Effector CD4-positive, alpha-beta T cell (primary cell): ENCODE measurements around the gene LAMA3.

Experiments
- DNase-seq: peaks from one replicate; pipeline ENCODE4 v3.0.0-alpha.2; 2020

Gene LAMA3

DNA sequence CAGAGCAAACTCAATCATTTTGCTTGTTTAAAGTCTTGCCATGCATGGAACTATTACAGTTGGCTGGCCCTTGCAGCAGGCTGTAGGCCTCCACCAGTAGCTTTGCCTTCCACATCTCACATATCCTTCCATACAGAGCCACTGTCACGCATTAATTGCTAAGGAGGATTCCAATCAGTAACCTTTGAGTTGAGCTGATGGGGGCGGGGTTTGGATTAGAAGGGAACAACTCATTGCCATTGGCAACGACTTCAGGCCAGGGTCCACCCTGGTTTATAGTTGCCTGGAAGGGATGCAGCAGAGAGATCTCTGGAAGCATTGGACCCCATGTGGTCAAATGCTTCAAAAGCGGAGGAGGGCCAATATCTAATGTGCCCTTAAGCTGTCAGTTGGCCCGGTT, 262.0 kb downstream of the LAMA3 start:
- no peak for DNase-seq

DNA sequence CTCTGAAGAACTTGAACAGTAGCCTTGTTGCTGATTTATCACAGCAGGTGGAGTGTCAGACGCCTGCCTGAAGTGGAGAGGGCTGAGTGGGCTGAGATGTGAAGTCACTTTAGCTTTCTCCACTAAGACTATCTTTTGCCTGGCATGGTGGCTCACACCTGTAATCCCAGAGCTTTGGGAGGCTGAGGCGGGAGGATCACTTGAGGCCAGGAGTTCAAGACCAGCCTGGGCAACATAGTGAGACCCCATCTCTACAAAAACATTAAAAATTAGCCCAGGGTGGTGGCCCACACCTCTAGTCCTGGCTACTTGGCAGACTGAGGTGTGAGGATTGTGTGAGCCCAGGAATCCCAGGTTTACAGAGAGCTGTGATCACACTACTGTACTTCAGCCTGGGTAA, 264.7 kb downstream of the LAMA3 start:
- no peak for DNase-seq

DNA sequence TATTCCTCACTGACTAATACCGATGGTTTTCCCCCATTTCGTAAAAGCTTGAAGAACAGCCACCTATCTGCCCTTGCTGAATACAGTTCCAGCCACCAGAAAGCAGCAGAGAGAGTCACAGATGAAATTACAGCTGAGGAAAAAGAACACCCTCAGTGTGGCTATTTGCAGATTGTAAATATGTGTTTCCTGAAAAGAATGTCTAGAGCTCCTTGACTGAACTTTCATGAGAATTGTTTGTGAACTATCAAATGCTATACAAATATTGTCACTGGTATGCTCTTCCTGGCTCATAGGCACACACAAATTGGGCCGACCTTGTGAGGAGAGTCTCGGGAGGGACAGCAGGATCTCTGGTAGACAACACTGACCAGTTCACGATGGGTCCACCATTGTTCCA, 267.2 kb downstream of the LAMA3 start:
- no peak for DNase-seq

DNA sequence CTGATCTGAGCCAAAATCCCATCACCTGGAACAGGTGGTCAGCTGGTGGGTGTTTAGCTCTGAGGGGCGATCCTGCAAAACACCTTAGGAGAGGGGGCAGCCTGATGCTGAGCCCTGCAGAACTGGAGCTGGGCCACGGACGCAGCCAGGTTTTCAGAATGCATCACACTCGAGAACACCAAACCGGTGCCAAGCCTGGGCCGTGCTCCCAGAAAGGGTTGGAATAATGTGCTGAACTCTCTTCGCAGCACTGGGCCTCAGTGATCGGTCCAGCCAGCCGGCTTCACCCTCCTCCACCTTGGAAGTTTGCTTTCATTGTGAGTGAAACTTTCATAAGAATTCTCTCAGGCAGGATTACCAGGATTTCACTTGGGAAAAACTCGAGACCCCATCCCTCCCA, 268.8 kb downstream of the LAMA3 start:
- DNase-seq, result no peak

DNA sequence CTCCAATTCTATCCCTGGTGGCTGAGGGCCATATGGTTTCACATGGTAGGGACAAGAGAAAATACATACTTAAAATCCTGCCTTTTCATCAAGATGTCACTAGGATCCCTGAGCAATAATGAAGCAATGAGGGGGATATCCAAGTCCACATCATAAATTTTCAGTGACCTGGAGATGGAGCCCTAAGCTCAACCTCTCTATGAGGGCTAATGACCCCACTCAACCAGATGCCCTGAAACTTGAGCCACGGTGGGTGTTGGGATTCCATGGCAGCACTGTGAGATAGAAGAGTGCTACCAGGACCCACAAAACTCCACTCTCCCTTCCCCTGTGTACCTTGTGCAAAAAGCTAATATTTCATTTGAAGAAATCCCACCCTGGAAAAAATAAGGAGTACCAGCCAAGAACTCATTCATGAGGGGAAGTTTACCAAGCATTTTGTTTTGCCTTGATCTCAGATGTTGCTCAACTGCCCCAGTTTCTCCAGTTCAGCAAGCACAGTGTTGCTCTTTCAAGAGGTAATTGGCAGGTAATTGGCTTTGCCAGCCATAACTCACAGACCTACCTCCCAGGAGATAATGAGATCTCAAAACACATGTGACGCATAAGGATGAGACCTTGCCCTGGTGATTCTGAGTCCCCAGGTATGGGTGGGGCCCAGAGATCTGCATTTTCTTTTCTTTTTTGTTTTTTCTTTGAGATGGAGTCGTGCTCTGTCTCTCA, 274.4 kb downstream of the LAMA3 start:
- DNase-seq, result no peak

DNA sequence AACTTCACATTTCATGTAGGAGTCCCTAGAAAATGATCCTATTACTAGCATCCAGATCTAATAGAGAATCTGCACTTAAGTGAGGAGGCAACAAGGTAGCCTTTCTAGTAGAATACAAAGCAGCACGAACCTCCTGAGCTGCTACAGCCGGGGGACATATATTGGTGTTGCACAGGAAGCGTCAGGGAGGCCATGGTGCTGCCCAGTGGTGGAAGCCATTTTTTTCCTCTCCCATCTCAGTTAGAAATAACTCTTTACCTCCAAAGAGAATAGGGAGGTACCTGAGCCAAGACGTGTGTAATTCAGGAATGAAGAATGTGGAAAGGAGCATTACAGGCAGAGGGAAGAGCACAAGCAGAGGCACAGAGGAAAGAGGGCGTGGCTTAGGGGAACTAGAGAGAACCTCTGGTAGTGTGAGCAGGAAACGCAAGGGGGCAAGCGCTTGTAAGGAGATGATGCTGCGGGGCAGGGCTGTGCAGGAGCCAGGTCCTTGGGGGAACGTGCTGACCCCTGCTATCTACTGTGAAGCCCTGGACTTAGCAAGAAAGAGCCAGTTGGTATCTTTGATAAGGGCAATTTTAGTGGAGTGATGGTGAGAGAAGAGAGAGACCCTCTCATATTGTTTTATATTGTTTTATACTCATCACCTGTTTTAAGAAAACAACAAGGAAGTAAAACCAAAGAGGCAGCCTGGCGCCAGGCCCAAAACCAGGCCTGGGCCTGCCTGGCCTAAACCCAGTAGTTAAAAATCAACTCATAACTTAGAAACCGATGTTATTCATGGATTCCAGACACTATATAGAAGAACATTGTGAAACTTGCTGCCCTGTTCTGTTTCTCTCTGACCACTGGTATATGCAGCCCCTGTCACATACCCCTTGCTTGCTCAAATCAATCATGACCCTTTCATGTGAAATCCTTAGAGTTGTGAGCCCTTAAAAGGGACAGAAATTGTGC, 275.3 kb downstream of the LAMA3 start:
- DNase-seq, result peak; percentile 27

DNA sequence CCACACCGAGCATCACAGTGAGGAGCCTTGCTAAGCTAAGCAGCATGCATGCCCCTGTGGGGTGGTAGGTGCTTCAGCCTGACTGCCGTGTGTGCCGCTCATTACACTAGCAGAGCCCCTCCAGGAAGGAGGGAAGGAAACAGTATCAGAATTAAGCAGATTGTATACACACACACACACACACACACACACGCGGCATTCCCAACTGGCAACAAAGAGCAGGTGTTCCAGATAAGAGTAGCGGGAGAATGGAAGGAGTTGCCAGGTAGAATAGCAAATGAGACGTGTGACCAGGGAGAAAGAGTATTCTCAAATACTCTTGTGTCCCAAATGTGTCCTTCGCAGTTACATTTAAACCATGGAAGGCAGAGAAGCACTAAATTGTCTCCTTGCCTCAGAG, 277.7 kb downstream of the LAMA3 start:
- no peak for DNase-seq

DNA sequence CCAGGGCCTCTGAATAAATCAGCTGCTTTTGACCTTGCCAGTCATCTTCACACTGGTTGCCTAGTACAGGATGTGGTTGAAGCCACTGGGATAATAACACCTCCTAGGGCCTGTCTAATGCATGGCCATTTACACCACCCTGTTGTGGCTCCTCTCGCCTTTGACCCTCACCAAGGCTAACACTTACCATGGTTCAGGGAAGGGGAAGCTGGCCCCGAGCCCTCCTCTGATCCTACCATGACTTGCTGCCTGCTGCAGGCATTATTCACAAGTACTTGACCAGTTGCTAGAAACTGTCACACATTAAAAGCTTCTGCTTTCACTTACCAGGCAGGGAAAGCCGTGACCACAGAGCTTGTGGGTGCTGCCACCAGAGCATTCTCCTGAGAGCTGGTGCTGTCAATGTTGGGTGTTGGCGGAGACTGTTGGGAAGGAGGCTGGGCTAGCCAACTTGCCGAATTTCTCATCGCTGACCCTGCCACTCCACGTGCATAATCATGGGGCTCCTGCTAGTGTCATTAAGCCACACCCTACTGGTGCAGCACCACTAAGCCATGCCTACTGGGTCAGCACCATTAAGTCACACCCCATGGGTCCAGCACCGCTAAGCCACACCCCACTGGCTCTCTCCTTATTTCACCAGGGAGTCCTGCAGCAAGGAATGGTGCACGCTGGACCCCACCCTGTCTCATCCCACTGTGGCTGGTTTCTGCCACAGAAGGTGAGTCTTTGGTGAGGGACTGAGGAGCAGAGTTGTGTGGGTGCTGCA, 278.3 kb downstream of the LAMA3 start:
- DNase-seq, result no peak

DNA sequence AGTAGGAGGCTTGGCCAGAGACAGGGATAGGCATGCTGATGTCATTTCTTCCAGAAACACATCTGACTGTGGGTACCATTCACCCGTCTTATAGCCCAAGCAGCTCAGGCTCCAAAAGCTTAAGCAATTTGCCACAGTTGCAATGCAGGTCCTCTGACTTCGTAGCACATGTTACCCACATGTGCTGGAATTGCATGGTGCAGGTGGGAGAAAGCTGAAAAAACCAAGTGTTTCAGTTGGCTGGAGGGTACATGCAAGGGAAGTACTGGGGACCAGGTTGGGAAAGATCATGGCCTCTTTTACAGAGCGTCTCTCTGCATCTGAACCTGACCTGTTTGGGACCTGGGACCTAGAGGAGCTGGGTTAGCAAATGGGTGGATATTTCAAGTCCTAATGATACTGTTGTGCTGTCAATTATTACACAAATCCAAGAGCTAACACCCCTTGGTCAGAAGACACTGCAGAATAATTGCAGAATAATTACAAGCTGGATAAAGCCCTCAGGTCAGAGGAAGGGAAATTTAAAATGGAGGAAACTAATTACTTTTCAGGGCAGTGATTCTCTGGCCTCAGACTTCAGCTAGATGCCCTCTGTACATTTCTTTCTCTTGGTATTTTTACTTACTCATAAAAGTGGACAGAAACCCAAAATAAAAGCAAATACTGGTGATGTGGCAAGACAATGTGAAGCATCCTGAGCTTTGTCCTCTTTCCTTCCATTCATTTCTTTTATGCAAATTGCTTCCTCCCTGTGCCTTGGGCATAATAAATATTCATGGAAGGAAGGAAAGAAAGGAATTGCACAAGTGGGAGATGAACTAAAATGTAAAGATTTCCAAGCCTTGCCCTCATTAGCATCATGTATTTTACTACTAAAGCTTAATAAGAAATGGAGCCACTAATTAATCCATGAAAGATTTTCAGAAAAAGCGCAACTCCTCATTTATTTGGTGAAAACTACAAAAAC, 279.7 kb downstream of the LAMA3 start:
- no peak for DNase-seq

DNA sequence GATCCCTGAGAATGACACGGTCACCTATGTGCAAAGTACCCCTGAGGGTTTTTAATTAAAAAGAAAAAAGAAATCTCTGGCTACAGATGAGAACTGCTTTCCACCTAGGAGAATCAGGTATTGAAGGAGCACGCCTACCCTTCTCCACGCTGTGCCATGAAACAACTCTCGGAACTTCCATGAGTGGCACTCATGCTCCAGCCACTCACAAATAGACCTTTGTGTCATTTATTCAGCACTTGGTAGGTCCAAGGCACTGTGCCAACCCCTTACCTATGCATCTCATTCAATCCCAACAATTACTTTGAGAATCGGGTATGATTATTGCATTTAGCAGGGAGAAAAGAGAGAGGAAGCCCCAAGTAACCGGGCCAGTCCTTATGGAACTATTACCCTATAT, 280.4 kb downstream of the LAMA3 start:
- no peak for DNase-seq

DNA sequence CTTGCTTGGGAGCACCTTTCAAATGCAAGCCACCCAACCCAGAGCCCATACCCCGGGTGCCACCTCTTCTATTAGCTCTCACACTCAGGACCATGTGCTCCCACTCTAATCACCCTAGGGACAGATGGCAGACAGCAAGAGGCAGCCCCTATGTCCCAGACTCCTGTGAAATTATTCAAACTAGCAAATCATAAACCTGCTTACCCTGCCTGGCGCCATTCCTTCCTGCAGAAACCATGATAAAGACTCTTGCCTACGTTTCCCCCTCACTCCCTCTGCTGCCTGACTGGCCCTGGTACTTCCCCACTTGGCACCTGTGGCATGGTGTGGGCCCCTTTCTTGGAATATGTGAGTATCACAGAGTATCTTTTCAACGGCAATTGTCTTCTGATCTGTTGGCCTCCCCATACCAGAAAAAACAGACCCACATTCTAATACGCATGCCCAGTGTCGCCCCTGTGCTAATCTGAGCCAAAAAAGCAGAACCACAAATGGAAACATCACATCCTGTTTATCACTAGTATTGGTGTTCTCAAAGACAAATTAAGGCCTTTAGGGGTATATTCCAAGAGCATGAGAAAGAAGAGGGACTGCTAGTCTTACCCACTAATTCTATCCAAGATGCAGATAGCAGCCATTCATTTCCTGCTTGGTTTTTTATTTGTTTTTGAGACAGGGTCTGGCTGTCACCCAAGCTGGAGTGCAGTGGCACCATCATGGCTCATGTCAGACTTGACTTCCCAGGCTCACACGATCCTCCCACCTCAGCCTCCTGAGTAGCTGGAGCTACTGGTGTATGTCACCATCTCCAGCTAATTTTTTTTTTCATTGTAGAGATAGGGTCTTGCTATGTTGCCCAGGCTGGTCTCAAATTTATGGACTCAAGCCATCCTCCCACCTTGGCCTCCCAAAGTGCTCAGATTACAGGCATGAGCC, 281.2 kb downstream of the LAMA3 start:
- peak; percentile 44 for DNase-seq

DNA sequence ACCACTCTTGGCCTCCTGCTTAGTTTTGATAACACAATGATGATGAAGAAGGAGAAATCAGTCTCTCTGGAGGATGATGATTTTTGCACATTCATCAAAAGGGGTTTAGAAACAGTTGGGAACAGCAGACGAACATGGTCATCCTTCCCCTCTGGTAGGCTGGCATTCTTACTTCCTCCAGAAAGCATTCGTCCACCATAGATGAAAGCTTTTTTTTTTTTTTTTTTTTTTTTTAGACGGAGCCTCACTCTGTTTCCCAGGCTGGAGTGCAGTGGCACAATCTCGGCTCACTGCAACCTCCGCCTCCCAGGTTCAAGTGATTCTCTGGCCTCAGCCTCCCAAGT, 281.8 kb downstream of the LAMA3 start:
- no peak for DNase-seq

DNA sequence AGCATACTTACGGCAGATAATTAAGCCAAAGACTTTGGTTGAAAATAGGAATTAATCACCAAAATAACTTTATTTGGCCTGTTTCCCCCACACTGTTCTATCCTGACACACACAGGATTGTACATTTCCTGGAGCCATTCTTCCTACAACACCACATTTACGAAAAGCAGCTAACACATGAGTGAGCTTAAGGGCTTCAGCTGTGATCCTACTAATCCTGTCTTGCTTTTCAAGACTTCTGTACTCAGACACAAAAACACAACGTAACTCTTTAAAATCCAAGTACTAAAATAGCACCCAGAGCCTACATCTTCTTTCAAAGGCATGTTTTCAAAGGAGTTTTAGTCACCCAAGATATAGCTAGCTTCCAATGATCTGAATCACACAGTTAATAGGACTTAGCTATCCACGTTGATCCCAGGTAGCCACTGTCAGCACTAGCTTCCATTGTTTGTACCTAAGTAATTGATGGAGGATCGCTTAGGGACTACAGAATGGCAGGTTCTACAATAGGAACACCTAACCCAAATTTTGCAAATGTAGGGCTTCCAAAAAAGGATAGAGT, 282.5 kb downstream of the LAMA3 start:
- no peak for DNase-seq

DNA sequence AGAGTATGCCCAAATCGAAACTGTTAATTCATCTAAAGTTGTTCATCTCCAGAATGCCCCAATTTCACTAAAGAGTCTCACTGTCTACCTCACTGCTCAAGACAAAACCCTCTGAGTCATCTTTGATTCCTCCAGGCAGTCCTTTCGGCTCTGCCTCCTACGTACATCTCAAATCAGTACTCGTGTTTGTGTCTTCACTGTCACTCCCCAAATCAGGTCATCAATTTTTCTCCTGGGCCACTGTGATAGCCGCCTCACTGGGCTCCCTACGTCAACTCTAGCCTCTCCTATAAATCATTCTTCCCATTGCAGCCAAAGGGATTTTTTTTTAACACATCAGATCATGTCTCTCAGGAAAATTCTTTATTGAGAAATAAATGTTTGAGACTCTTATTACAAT, 283.2 kb downstream of the LAMA3 start:
- DNase-seq, result no peak

DNA sequence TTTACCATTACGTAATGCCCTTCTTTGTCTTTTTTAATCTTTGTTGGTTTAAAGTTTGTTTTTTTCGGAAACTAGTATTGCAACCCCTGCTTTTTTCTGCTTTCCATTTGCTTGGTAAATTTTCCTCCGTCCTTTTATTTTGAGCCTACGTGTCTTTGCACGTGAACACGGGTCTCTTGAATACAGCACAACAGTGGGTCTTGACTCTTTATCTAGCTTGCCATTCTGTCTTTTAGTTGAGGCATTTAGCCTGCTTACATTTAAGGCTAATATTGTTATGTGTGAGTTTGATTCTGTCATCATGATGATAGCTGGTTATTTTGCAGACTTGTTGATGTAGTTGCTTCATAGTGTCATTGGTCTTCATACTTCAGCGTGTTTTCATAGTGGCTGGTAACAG, 287.9 kb downstream of the LAMA3 start:
- no peak for DNase-seq

DNA sequence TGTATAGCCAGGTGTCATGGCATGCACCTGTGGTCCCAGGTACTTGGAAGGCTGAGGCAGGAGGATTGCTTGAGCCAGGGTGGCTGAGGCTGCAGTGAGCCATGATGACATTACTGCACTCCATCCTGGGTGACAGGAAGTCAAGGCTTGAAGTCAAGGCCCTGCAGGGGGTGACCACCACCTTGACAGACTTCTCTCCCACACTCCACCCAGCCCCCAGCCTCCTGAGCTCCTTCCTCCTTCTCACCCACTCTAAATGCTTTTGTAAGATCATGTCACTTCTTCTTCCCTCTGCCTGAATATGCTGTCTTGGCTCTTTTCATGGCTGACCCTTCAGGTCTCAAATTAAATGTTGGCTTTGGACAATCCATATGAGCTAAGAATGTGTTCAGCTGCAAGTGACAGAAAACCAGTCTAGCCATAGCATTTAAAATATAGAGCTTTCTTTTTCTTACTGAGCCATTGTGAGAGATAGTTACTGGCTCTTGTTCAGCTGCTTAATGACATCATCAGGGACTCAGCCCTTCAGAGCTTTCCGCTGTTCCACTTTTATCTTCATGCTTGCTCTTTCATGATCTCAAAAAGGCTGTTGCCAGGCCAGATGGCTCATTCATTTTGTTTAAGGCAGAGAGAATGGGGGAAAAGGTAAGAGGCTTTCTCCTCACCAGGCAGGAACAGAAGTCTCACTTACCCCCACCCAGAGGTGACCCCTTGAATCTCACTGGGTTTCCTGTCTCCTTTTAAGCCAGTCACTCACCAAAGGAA, 288.6 kb downstream of the LAMA3 start:
- DNase-seq, result no peak

DNA sequence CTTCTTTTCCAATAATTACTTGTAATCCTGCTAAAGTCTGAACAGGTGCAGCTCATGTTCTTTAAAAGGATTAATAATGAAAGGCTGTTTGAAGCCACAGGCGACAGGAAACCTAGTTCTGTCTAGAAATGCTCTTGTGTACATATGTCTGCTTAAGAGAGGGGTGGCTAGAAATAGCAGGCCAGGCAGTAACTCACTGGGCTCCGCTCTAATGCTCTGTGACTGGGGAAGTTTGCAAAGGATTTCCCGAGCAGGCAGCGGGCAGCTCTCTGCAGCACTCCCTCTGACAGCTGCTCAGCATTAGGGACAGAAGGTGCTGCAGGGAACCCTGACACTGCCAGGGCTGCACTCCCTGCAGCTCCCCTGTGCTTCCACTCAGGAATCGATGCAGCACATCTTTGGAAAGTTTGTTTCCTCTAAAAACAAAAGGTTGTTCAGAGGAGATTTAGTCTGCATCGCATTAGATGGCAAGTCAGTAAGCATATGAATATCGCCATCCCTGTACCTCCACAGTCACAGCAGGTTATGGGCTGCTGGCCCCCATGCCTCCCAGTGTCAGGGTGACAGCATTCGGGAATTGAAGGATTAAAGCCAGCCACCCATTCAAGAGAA, 292.2 kb downstream of the LAMA3 start:
- no peak for DNase-seq

DNA sequence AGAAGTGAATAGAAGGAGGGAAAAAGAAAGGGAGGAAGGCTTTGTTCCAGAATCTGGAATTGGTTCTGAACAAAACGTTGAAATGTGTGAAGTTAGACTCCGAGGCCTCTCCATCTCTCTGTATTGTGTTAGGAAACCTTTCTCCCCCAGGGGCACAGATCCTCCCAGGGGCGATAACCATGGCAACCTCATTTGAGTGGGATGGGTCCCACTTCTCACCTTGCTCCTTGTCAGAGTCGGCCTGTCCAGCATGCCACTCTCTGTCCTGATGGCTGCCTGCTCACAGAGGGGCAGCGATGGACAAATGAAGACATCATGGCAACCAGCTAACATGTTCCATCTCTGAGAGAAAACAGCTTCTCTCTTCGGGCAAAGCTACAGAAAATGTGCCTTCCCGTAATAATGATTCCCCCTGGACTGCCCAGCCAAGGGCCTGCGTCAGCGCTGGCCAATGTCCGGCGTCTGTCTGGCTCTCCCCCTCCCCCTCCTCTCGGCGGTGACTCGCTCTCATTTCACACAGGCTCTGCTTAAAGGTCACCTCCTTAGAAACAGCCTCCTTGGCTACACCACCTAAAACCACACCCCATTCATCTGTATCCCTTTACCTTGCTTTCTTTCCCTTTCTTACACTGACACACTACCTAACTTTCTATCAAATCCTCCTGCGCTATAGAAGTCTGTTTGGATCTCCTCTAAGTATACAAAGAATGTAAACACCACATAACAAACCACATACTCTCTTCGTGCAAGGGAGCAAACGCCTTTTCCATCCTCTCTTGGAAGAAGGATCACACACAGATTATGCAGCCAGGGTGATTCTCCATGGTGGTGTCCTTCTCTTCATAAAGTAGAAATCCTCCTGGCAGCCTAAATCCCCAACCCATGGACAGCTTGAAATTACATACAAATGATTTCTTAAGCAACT, 293.2 kb downstream of the LAMA3 start:
- no peak for DNase-seq
